Mucosa of descending colon (tissue), 3 donors: ENCODE measurements around the gene ZFP57. TPM values are rescaled to one million over a fixed set of nuclear protein-coding genes. Genes with fewer than 3 reads are reported as not detected.
"Not testable (repeated sequence)": the region's sequence is repeated elsewhere in the genome, so short reads cannot be mapped to it uniquely, and the experiment has no call there.

Experiments used
- ATAC-seq: fragments of 200-7000 bp; cut with Tn5 transposase; one replicate; pipeline ENCODE4 v1.9.1; 2020; ENCODE audit warnings: mild to moderate bottlenecking, moderate library complexity
- DNase-seq, 3 donors: peaks; one replicate each; pipeline ENCODE4 v3.0.0-alpha.2; 2020
- H3K36me3 ChIP-seq: fragments of 200-600 bp; one replicate; pipeline ENCODE4 v1.8.0; 2021; ENCODE audit warnings: low read depth, mild to moderate bottlenecking
- H3K4me1 ChIP-seq: fragments of 200-600 bp; one replicate; pipeline ENCODE4 v1.8.0; 2021; ENCODE audit warnings: low read depth, mild to moderate bottlenecking
- H3K4me3 ChIP-seq: fragments of 200-600 bp; one replicate; pipeline ENCODE4 v1.8.0; 2021; ENCODE audit warnings: mild to moderate bottlenecking
- H3K9me3 ChIP-seq: fragments of 200-600 bp; one replicate; pipeline ENCODE4 v1.8.0; 2021; ENCODE audit warnings: mild to moderate bottlenecking
- CTCF ChIP-seq: fragments of 200-600 bp; IDR thresholded peaks from one replicate; pipeline ENCODE4 v1.8.0; 2022; ENCODE audit warnings: antibody characterized with exemption, mild to moderate bottlenecking
- intact Hi-C, 2 donors: fragments of 100-400 bp; cut with DNase I in 1 of 2; cut with micrococcal nuclease in 1 of 2; formaldehyde crosslinking; loops; one replicate each; pipeline versions ENCODE4 v1.11.0 to v1.11.1; 2022; cut with DNase I, micrococcal nuclease
- total RNA-seq, 3 donors: library from RNA; stranded (reverse); fragmentation: NEBNext Ultra II Directional in 2 of 3; extraction: Animal tissue kit (Norgen Biotek cat#: 25700) in 2 of 3; gene quantifications; one replicate each; pipeline versions ENCODE4 v1.2.1 to v1.2.4, GENCODE V29; 2021 to 2023
- donor health status: DM: no; HTN: no; CAD: no; lungs with moderate emphysema.
- donor health status: DM: no; HTN: no; CAD: no.
- donor health status: DM: no; HTN: yes; CAD: no.

ZFP57 gene
- total RNA-seq, 3 donors from 2014 or later, result not detected

DNA sequence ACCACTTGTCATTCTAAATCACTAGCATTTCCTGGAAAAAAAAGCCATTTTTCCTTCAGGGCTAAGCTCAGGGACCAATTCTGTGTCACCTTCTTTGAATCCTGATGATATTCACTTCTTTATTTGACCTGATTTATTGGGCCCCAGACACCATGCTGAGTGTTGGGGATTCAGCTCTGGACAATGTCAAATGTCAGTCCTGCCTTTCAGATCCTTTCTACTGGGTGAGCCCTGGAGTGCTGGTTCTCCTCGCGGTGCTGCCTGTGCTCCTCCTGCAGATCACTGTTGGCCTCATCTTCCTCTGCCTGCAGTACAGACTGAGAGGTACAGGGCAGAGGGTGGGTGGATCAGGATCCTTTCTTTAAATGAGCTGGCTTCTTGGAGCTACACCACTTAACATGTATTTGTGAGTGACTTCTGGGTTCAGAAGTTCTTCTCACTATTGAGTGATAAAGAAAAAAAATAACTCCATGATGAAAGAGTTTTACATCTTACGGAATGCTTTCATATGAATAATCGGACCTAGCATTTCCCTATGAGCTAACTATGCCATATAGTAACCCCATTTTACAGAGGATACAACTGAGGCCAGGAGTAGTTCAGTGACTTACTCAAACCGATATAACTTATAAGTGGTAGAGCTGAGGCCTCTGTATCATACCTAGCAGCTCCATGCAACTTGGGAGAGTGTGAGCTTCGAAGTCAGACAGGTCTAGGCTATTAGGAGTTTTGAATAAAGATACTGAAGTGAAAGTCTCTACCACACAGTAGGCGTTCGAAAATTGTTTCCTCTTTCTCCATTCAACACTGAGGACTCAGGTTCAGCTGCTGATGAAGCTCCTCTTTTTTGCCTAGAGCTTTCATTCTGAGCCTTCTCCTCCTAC, 14.8 kb downstream of the ZFP57 start:
- TF ChIP-seq CTCF, result no peak
- DNase-seq (no peak), ATAC-seq (no peak)
- intact Hi-C loops, result no loop called here
- Histone ChIP-seq H3K36me3 (no peaks in the 10 kb centered on the region), H3K9me3 (no peaks in the 10 kb centered on the region), H3K4me3 (no peak overlapping the region), H3K4me1 (no peaks in the 10 kb centered on the region)

DNA sequence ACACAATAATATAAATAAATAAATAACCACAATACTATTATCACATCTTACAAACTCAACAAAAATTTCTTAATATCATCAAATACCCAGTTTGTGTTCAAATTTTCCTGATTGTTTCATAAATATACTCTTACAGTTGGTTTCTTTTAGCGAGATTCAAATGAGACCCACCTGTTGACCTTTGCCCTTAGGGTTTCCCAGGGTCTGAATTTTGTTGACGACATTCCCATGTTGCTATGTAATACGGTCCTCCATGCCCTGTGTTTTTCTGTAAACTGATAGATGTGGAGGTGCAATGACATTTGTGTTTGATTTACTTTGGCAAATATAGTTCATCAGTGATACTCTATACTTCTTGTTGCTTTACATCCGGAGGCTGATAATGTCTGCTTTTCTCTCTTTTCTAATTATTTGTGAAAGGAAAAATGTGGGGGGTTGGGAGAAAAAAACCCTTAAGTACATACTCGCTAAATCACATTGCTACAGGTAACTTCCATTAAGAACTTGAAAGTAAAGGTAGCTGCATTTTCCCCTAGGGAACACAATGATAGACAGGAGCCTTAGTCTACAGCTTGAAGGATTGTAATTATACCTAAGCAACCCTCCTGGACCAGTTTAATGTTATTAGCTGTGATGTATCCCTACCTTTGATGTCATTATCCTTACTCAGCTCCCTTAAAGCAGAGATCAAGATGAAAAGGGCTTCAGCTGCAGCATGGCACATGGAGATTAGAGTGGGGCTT, 17.5 kb downstream of the ZFP57 start:
- intact Hi-C loops, result no loop called here
- TF ChIP-seq CTCF, result no peak

DNA sequence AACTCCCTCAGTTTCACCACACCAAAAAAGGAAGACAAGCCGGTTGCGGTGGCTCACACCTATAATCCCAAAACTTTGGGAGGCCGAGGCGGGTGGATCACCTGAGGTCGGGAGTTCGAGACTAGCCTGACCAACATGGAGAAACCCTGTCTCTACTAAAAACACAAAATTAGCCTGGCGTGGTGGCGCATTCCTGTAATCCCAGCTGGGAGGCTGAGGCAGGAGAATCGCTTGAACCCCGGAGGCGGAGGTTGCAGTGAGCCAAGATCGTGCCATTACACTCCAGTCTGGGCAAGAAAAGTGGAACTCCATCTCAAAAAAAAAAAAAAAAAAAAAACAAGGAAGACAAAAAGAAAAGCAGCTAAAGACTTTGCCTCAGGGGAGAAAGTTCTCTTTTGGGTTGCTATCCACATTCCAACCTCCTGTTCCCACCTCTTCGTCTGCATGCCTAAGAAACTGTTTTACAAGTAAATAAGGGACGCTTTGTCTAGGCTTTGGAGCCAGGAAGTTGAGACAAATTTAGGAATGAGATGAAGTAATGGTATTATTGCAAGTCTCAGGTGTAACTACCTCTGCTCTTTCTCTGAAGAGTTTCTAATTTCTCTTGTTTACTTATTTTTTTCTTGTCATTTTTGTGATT, 19.3 kb downstream of the ZFP57 start:
- H3K4me1 ChIP-seq, ATAC-seq, H3K4me3 ChIP-seq, DNase-seq, H3K9me3 ChIP-seq, intact Hi-C loops, H3K36me3 ChIP-seq: not testable (repeated sequence)

More for the DNA sequence above, 17.5 kb downstream of the ZFP57 start:
- no peaks in the 10 kb centered on the region for H3K36me3 ChIP-seq
- H3K9me3 ChIP-seq, result no peaks in the 10 kb centered on the region
- no peak overlapping the region for H3K4me3 ChIP-seq
- no peak for ATAC-seq
- H3K4me1 ChIP-seq, result no peaks in the 10 kb centered on the region
- DNase-seq, result no peak

GRCh38 chr6:29661071-29661470, 19.9 kb downstream of the ZFP57 start:
- H3K4me3 ChIP-seq, result no peak overlapping the region
- no peaks in the 10 kb centered on the region for H3K9me3 ChIP-seq
- DNase-seq, result no peak
- H3K36me3 ChIP-seq, result no peaks in the 10 kb centered on the region
- no peaks in the 10 kb centered on the region for H3K4me1 ChIP-seq
- intact Hi-C loops, result no loop called here
- TF ChIP-seq CTCF, result no peak
- ATAC-seq, result no peak

GRCh38 chr6:29656798-29657197, 24.2 kb downstream of the ZFP57 start, which contains the start of gene MOG:
TSS of gene MOG (plus strand) at chr6:29657092. CDS start at chr6:29657210, 118 bp downstream.
- H3K9me3 ChIP-seq, result no peaks in the 10 kb centered on the region
- TF ChIP-seq CTCF, result no peak
- no peak within 1 kb of the TSS for H3K4me3 ChIP-seq
- no peaks in the 10 kb centered on the region for H3K36me3 ChIP-seq
- no peaks in the 10 kb centered on the region for H3K4me1 ChIP-seq
- intact Hi-C loops, result no loop called here
- DNase-seq, result no peak
- ATAC-seq, result no peak
